Suprapubic skin (tissue), 3 donors: ENCODE results near the gene SYT17.

Experiments used
- EP300 ChIP-seq: sonication (generic); formaldehyde crosslinking; IDR thresholded peaks from one replicate; pipeline ENCODE4 v1.6.1; 2017; ENCODE audit warnings: antibody characterized with exemption
- POLR2A ChIP-seq, 2 donors: fragments of 450-650 bp; IDR thresholded peaks; one replicate each; pipeline ENCODE4 v1.6.1; 2017; ENCODE audit warnings: antibody characterized with exemption in 2 of 2, mild to moderate bottlenecking in 2 of 2, moderate library complexity in 2 of 2
- TF ChIP-seq, protein P1 (sequence below), 2 donors: fragments of 200-600 bp in 1 of 2; fragments of 450-650 bp in 1 of 2; sonication (generic) in 1 of 2; IDR thresholded peaks; one replicate each; pipeline ENCODE4 v1.5.1; 2016 to 2019; ENCODE audit warnings: antibody characterized with exemption in 2 of 2, mild to moderate bottlenecking in 1 of 2, moderate library complexity in 1 of 2

DNA sequence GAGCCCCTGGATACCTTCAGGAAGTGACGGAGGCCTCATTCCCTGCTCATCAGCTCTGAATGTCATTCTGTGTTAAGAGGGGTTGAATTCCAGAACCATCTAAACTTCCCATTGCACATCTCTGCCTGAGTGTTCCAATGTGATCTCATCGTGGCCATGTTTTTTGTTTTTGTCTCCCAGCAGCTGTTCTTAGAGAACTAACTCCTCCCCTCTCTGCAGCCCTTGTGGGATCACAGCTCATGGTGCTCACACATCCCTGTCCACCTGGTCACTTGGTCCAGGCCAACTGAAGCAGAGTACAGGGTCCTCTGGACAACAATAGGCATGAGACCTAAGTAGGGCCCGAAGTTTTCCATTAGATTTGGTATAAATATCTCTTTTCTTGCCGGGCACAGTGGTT, 6.0 kb upstream of the SYT17 start:
- TF ChIP-seq, protein P1, sequence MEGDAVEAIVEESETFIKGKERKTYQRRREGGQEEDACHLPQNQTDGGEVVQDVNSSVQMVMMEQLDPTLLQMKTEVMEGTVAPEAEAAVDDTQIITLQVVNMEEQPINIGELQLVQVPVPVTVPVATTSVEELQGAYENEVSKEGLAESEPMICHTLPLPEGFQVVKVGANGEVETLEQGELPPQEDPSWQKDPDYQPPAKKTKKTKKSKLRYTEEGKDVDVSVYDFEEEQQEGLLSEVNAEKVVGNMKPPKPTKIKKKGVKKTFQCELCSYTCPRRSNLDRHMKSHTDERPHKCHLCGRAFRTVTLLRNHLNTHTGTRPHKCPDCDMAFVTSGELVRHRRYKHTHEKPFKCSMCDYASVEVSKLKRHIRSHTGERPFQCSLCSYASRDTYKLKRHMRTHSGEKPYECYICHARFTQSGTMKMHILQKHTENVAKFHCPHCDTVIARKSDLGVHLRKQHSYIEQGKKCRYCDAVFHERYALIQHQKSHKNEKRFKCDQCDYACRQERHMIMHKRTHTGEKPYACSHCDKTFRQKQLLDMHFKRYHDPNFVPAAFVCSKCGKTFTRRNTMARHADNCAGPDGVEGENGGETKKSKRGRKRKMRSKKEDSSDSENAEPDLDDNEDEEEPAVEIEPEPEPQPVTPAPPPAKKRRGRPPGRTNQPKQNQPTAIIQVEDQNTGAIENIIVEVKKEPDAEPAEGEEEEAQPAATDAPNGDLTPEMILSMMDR (IDR thresholded peaks at IDR 0.05): no peak
- TF ChIP-seq EP300 (no peak), POLR2A (IDR thresholded peaks at IDR 0.05) (no peak)
